Stomach (tissue), 9 donors: Measurements from ENCODE around the gene PLAAT5. TPM values are rescaled to one million over a fixed set of nuclear protein-coding genes. Genes with fewer than 3 reads are reported as not detected.
A peak's percentile ranks its signal among the peaks of the same experiment; 100 is the strongest.

Experiments
- DNase-seq, 2 donors: peaks; one replicate each; pipeline versions ENCODE4 v3.0.0 to v3.0.0-alpha.2; 2013 to 2019
- H3K27ac ChIP-seq, 5 donors: fragments of 200-600 bp in 4 of 5; sonication (generic) in 4 of 5; one replicate each; pipeline ENCODE4 v1.5.1; 2013 to 2019; ENCODE audit warnings: mild to moderate bottlenecking in 1 of 5, moderate library complexity in 1 of 5
- H3K27me3 ChIP-seq, 3 donors: fragments of 200-600 bp; sonication (generic); one replicate each; pipeline ENCODE4 v1.5.1; 2017 to 2019; ENCODE audit warnings: mixed run types in 1 of 3
- H3K36me3 ChIP-seq, 4 donors: fragments of 200-600 bp; sonication (generic); 1 replicate in 3 of 4; 2 replicates in 1 of 4; pipeline ENCODE4 v1.5.1; 2016 to 2019
- H3K4me1 ChIP-seq, 4 donors: fragments of 200-600 bp; sonication (generic); one replicate each; pipeline ENCODE4 v1.5.1; 2016 to 2019
- H3K4me3 ChIP-seq, 4 donors: fragments of 200-600 bp; sonication (generic) in 3 of 4; one replicate each; pipeline ENCODE4 v1.5.1; 2016 to 2019; ENCODE audit warnings: mild to moderate bottlenecking in 1 of 4
- H3K9me3 ChIP-seq, 4 donors: fragments of 200-600 bp; sonication (generic); one replicate each; pipeline ENCODE4 v1.5.1; 2016 to 2019
- CTCF ChIP-seq, 7 experiments: fragments of 450-650 bp in 4 of 7; fragments of 200-600 bp in 3 of 7; sonication (generic) in 3 of 7; IDR thresholded peaks; one replicate each; pipeline ENCODE4 v1.5.1; 2016 to 2019; ENCODE audit warnings: antibody characterized with exemption in 7 of 7, control low read depth in 2 of 7, mild to moderate bottlenecking in 1 of 7
- EP300 ChIP-seq: sonication (generic); formaldehyde crosslinking; IDR thresholded peaks from one replicate; pipeline ENCODE4 v1.6.1; 2017; ENCODE audit warnings: antibody characterized with exemption
- POLR2A ChIP-seq, 4 donors: fragments of 450-650 bp; IDR thresholded peaks; one replicate each; pipeline ENCODE4 v1.6.1; 2016; ENCODE audit warnings: antibody characterized with exemption in 4 of 4, control low read depth in 2 of 4, mild to moderate bottlenecking in 1 of 4, moderate library complexity in 1 of 4
- POLR2AphosphoS5 ChIP-seq, 3 donors: sonication (generic); formaldehyde crosslinking; IDR thresholded peaks; one replicate each; pipeline ENCODE4 v1.6.1; 2016; ENCODE audit warnings: antibody characterized with exemption in 3 of 3
- WGBS, 5 donors: extraction: QIAGEN DNeasy Blood & Tissue Kit in 3 of 5; methylation state at CpG; one replicate each; pipeline versions ENCODE4 v1.1.5 to v1.1.7; 2013 to 2018; 5-methylcytosine and 5-hydroxymethylcytosine counted together
- intact Hi-C: fragments of 100-400 bp; cut with DNase I; formaldehyde crosslinking; loops from one replicate; pipeline ENCODE4 v1.15.1; 2023; ENCODE audit warnings: low total_unique reads
- polyA plus RNA-seq, 3 donors: library from polyadenylated mRNA; stranded (reverse); fragments of 200-250 nt; gene quantifications; one replicate each; pipeline ENCODE4 v1.2.3, GENCODE V29; 2013
- total RNA-seq, 5 donors: library from RNA; depleted of rRNA; stranded (reverse); fragments of >200 nt; gene quantifications; one replicate each; pipeline versions ENCODE4 v1.1.0 to v1.2.3, GENCODE V29; 2014 to 2016
- donor health status: healthy with polysubstance abuse.
- donor health status: Bipolar disorder and iron deficiency.
- donor health status: healthy.

The PLAAT5 gene
- total and polyA plus RNA-seq, 8 donors: 1.1 to 2.4 (median 1.9) TPM; not detected in 3

- no peaks in the 10 kb centered on the region for H3K27me3 ChIP-seq
- DNase-seq: no peak
- intact Hi-C loops: no loop called here
- WGBS, 5 donors: 31 to 54% (median 42%) methylated on average over 3 of the region's 3 CpGs
- no peak for TF ChIP-seq CTCF (IDR thresholded peaks at IDR 0.05)
- no peak for TF ChIP-seq EP300
- TF ChIP-seq POLR2A (IDR thresholded peaks at IDR 0.05): no peak
- no peak for TF ChIP-seq POLR2AphosphoS5 (IDR thresholded peaks at IDR 0.05)
- H3K4me3 ChIP-seq: peak overlapping the region in 2 of 4 donors; percentile 64 to 74
- no peaks in the 10 kb centered on the region for H3K36me3 ChIP-seq
- H3K27ac ChIP-seq: peak overlapping the region in 3 of 5 donors; percentile 50 to 84 (median 78)
- peaks cover 0 to 15% (median 5%) of the 10 kb centered on the region in 4 donors for H3K9me3 ChIP-seq
- peaks cover 22 to 47% (median 37%) of the 10 kb centered on the region in 4 donors for H3K4me1 ChIP-seq
Observed at GRCh38 chr11:63489879-63490278, 1.1 kb downstream of the PLAAT5 start.

- WGBS, 5 donors: 70 to 82% (median 76%) methylated on average over 1 of the region's 1 CpG
Observed at GRCh38 chr11:63488789-63489188, 2.2 kb downstream of the PLAAT5 start.

GRCh38 chr11:63485777-63486176 lies 5.2 kb downstream of the PLAAT5 start:
- TF ChIP-seq POLR2AphosphoS5 (IDR thresholded peaks at IDR 0.05) (no peak), POLR2A (IDR thresholded peaks at IDR 0.05) (no peak), EP300 (no peak), CTCF (IDR thresholded peaks at IDR 0.05) (no peak)
- Histone ChIP-seq H3K9me3 (peaks cover 0 to 19% (median 8%) of the 10 kb centered on the region in 4 donors), H3K27me3 (no peaks in the 10 kb centered on the region), H3K4me1 (peaks cover 8 to 23% (median 18%) of the 10 kb centered on the region in 4 donors), H3K27ac (no peak overlapping the region), H3K4me3 (no peak overlapping the region), H3K36me3 (no peaks in the 10 kb centered on the region)
- intact Hi-C loops: no loop called here
- 80 to 90% (median 88%) methylated on average over 3 of the region's 3 CpGs for WGBS, 5 donors
- no peak for DNase-seq

More at GRCh38 chr11:63488789-63489188, 2.2 kb downstream of the PLAAT5 start:
- Histone ChIP-seq H3K36me3 (no peaks in the 10 kb centered on the region), H3K27ac (peak overlapping the region in 1 of 5 donors; percentile 50), H3K4me3 (no peak overlapping the region), H3K9me3 (peaks cover 0 to 19% (median 8%) of the 10 kb centered on the region in 4 donors), H3K27me3 (no peaks in the 10 kb centered on the region), H3K4me1 (peaks cover 22 to 42% (median 32%) of the 10 kb centered on the region in 4 donors)
- intact Hi-C loops: no loop called here
- no peak for DNase-seq
- no peak for TF ChIP-seq POLR2AphosphoS5 (IDR thresholded peaks at IDR 0.05)
- TF ChIP-seq CTCF (IDR thresholded peaks at IDR 0.05): no peak
- no peak for TF ChIP-seq EP300
- no peak for TF ChIP-seq POLR2A (IDR thresholded peaks at IDR 0.05)

- H3K9me3 ChIP-seq: peaks cover 0 to 22% (median 3%) of the 10 kb centered on the region in 4 donors
- intact Hi-C loops: loop anchor here (5.0 kb wide), 1 partner anchor 157 kb away; no protein-coding TSS in a partner anchor
- peaks cover 0 to 7% (median 3%) of the 10 kb centered on the region in 4 donors for H3K4me1 ChIP-seq
- no peak overlapping the region for H3K4me3 ChIP-seq
- 81 to 94% (median 89%) methylated on average over 6 of the region's 6 CpGs for WGBS, 5 donors
- no peaks in the 10 kb centered on the region for H3K27me3 ChIP-seq
- TF ChIP-seq CTCF (IDR thresholded peaks at IDR 0.05): no peak
- no peak for TF ChIP-seq POLR2AphosphoS5 (IDR thresholded peaks at IDR 0.05)
- no peak for TF ChIP-seq POLR2A (IDR thresholded peaks at IDR 0.05)
- TF ChIP-seq EP300: no peak
- DNase-seq: no peak
- no peaks in the 10 kb centered on the region for H3K36me3 ChIP-seq
- H3K27ac ChIP-seq: no peak overlapping the region
Observed at GRCh38 chr11:63480039-63480438, 10.9 kb downstream of the PLAAT5 start.
